GM23338 (cell line): ENCODE results near the gene DGKG. TPM values are rescaled to one million over a fixed set of nuclear protein-coding genes. Genes with fewer than 3 reads are reported as not detected.

ENCODE experiments used
- ATAC-seq: fragments of 200-7000 bp; cut with Tn5 transposase; 3 replicates; pipeline ENCODE4 v1.9.1; 2020
- DNase-seq: peaks from one replicate; pipeline ENCODE4 v3.0.0-alpha.2; 2015; ENCODE audit warnings: low spot score
- H2AFZ ChIP-seq: fragments of 200-600 bp; sonication (generic); 2 replicates; pipeline ENCODE4 v1.8.0; 2016; ENCODE audit warnings: antibody characterized with exemption, mild to moderate bottlenecking, moderate library complexity
- H3F3A ChIP-seq: fragments of 200-600 bp; sonication (generic); replicated peaks from 2 replicates; pipeline ENCODE4 v1.8.0; 2017; ENCODE audit warnings: antibody characterized with exemption, mixed run types, low read depth
- H3K27ac ChIP-seq: fragments of 200-600 bp; sonication (generic); 2 replicates; pipeline ENCODE4 v1.6.1; 2016; ENCODE audit warnings: low read depth
- H3K27me3 ChIP-seq: fragments of 200-600 bp; sonication (generic); 2 replicates; pipeline ENCODE4 v1.8.0; 2016; ENCODE audit warnings: mild to moderate bottlenecking, mixed run types, moderate library complexity; ENCODE audit not compliant: insufficient read depth
- H3K36me3 ChIP-seq: fragments of 200-600 bp; sonication (generic); 2 replicates; pipeline ENCODE4 v1.8.0; 2016; ENCODE audit warnings: mild to moderate bottlenecking; ENCODE audit not compliant: insufficient read depth
- H3K4me1 ChIP-seq: fragments of 200-600 bp; sonication (generic); 2 replicates; pipeline ENCODE4 v1.8.0; 2016; ENCODE audit warnings: mild to moderate bottlenecking, moderate library complexity; ENCODE audit not compliant: insufficient read depth
- H3K4me2 ChIP-seq: fragments of 200-600 bp; sonication (generic); 2 replicates; pipeline ENCODE4 v1.7.1; 2017; ENCODE audit warnings: mixed run types
- H3K4me3 ChIP-seq: fragments of 200-600 bp; sonication (generic); 2 replicates; pipeline ENCODE4 v1.6.1; 2016; ENCODE audit warnings: mixed run types
- H3K79me2 ChIP-seq: fragments of 200-600 bp; sonication (generic); replicated peaks from 2 replicates; pipeline ENCODE4 v1.8.0; 2017; ENCODE audit warnings: mild to moderate bottlenecking; ENCODE audit not compliant: insufficient read depth
- H3K9me2 ChIP-seq: fragments of 200-600 bp; sonication (generic); 2 replicates; pipeline ENCODE4 v1.8.0; 2017; ENCODE audit not compliant: insufficient read depth
- H4K20me1 ChIP-seq: fragments of 200-600 bp; sonication (generic); replicated peaks from 2 replicates; pipeline ENCODE4 v1.8.0; 2017; ENCODE audit warnings: mild to moderate bottlenecking; ENCODE audit not compliant: insufficient read depth
- H3K27ac Mint-ChIP-seq: 2 replicates; pipeline ENCODE4 v1.8.0; 2020; ENCODE audit warnings: inconsistent platforms, mild to moderate bottlenecking, moderate library complexity, mixed read lengths
- H3K27me3 Mint-ChIP-seq: 3 replicates; pipeline ENCODE4 v1.8.0; 2022; ENCODE audit warnings: low read depth, mild to moderate bottlenecking, moderate library complexity, mixed read lengths, inconsistent platforms; ENCODE audit not compliant: insufficient read depth, poor library complexity
- H3K36me3 Mint-ChIP-seq: 3 replicates; pipeline ENCODE4 v1.8.0; 2021; ENCODE audit warnings: low read depth, mild to moderate bottlenecking, inconsistent platforms, moderate library complexity, mixed read lengths
- H3K4me1 Mint-ChIP-seq: 3 replicates; pipeline ENCODE4 v1.8.0; 2020; ENCODE audit warnings: mild to moderate bottlenecking, inconsistent platforms, mixed read lengths
- H3K4me3 Mint-ChIP-seq: 3 replicates; pipeline ENCODE4 v1.8.0; 2021; ENCODE audit warnings: moderate library complexity, mild to moderate bottlenecking, inconsistent platforms, mixed read lengths
- H3K9me3 Mint-ChIP-seq: 3 replicates; pipeline ENCODE4 v1.8.0; 2020; ENCODE audit warnings: moderate library complexity, mild to moderate bottlenecking, inconsistent platforms, mixed read lengths
- CREB1 ChIP-seq: fragments of 250-450 bp; sonication (Bioruptor Pico); IDR thresholded peaks from 2 replicates; pipeline ENCODE4 v1.5.0; 2020; ENCODE audit warnings: low read depth, mild to moderate bottlenecking, moderate library complexity
- EZH2 ChIP-seq: fragments of 200-600 bp; sonication (generic); IDR thresholded peaks from one replicate; pipeline ENCODE4 v1.8.0; 2017; ENCODE audit warnings: antibody characterized with exemption, mild to moderate bottlenecking, low read depth; ENCODE audit not compliant: unreplicated experiment
- JUNB ChIP-seq: IDR thresholded peaks from one replicate; pipeline ENCODE4 v1.6.1; 2016; ENCODE audit warnings: antibody characterized with exemption; ENCODE audit not compliant: unreplicated experiment
- STAT1 ChIP-seq: IDR thresholded peaks from one replicate; pipeline ENCODE4 v1.6.1; 2016; ENCODE audit warnings: antibody characterized with exemption; ENCODE audit not compliant: unreplicated experiment
- ZNF114 ChIP-seq: fragments of 250-450 bp; sonication (Bioruptor Pico); IDR thresholded peaks from 2 replicates; pipeline ENCODE4 v1.5.0; 2020; ENCODE audit warnings: mild to moderate bottlenecking, moderate library complexity
- ZNF331 ChIP-seq: fragments of 250-450 bp; sonication (Bioruptor Pico); IDR thresholded peaks from 2 replicates; pipeline ENCODE4 v1.5.0; 2020; ENCODE audit warnings: low read depth, mild to moderate bottlenecking, moderate library complexity
- ZNF462 ChIP-seq: fragments of 250-450 bp; sonication (Bioruptor Pico); IDR thresholded peaks from 2 replicates; pipeline ENCODE4 v1.5.0; 2020; ENCODE audit warnings: mild to moderate bottlenecking, moderate library complexity
- polyA plus RNA-seq: library from polyadenylated mRNA; unstranded; fragments of >200 nt; fragmentation: Nextera tagmentation; extraction: Ambion mirVana; gene quantifications from 2 replicates; pipeline ENCODE4 v1.2.1, GENCODE V29; 2016
- total RNA-seq: library from RNA; depleted of rRNA; stranded (reverse); fragments of >200 nt; shearing (Covaris generic); gene quantifications from 2 replicates; pipeline ENCODE4 v1.2.3, GENCODE V29; 2014
- TF ChIP-seq, protein P1 (sequence below): IDR thresholded peaks from 2 replicates; pipeline ENCODE4 v1.6.1; 2016; ENCODE audit warnings: antibody characterized with exemption
- TF ChIP-seq, protein P2 (sequence below): IDR thresholded peaks from one replicate; pipeline ENCODE4 v1.6.1; 2018; ENCODE audit warnings: antibody characterized with exemption; ENCODE audit not compliant: unreplicated experiment

Gene DGKG
- total and polyA plus RNA-seq, 2 experiments from 2014 or later, result 0.14 to 0.31 TPM

DNA sequence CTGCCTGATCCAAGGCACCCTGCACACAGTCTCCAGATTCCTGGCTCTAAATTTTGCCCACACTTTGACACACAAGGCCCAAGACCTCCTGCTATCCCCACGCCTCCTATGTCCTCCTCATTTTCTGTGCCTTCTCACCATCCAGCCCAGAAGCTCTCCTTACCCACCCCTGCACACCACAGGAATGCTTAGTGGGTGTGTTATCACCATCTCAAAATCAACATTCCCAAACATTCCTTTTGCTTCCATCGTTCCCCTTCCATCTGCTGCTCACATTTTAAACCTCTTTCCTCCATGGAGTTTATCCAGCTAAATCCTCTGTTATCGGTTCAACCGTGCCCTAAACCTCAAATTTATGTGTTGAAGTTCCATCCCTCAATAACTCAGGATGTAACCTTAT lies 43.9 kb downstream of the DGKG start:
- Histone ChIP-seq H3F3A (no peaks in the 10 kb centered on the region), H3K9me2 (peaks cover 8% of the 10 kb centered on the region; the same call in 1 of the 2 replicates), H3K36me3 (no peaks in the 10 kb centered on the region), H3K27me3 (no peaks in the 10 kb centered on the region), H3K79me2 (no peaks in the 10 kb centered on the region), H3K4me3 (no peak overlapping the region), H3K4me1 (no peaks in the 10 kb centered on the region), H3K27ac (no peak overlapping the region), H2AFZ (no peak overlapping the region), H4K20me1 (no peaks in the 10 kb centered on the region), H3K4me2 (no peak overlapping the region)
- no peaks in the 10 kb centered on the region for H3K9me3 Mint-ChIP-seq
- ATAC-seq, result no peak
- H3K27ac Mint-ChIP-seq, result no peak overlapping the region
- H3K4me3 Mint-ChIP-seq, result no peak overlapping the region
- peaks cover 3% of the 10 kb centered on the region for H3K27me3 Mint-ChIP-seq
- TF ChIP-seq, protein P1, sequence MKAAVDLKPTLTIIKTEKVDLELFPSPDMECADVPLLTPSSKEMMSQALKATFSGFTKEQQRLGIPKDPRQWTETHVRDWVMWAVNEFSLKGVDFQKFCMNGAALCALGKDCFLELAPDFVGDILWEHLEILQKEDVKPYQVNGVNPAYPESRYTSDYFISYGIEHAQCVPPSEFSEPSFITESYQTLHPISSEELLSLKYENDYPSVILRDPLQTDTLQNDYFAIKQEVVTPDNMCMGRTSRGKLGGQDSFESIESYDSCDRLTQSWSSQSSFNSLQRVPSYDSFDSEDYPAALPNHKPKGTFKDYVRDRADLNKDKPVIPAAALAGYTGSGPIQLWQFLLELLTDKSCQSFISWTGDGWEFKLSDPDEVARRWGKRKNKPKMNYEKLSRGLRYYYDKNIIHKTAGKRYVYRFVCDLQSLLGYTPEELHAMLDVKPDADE, result no peak
- TF ChIP-seq, protein P2, sequence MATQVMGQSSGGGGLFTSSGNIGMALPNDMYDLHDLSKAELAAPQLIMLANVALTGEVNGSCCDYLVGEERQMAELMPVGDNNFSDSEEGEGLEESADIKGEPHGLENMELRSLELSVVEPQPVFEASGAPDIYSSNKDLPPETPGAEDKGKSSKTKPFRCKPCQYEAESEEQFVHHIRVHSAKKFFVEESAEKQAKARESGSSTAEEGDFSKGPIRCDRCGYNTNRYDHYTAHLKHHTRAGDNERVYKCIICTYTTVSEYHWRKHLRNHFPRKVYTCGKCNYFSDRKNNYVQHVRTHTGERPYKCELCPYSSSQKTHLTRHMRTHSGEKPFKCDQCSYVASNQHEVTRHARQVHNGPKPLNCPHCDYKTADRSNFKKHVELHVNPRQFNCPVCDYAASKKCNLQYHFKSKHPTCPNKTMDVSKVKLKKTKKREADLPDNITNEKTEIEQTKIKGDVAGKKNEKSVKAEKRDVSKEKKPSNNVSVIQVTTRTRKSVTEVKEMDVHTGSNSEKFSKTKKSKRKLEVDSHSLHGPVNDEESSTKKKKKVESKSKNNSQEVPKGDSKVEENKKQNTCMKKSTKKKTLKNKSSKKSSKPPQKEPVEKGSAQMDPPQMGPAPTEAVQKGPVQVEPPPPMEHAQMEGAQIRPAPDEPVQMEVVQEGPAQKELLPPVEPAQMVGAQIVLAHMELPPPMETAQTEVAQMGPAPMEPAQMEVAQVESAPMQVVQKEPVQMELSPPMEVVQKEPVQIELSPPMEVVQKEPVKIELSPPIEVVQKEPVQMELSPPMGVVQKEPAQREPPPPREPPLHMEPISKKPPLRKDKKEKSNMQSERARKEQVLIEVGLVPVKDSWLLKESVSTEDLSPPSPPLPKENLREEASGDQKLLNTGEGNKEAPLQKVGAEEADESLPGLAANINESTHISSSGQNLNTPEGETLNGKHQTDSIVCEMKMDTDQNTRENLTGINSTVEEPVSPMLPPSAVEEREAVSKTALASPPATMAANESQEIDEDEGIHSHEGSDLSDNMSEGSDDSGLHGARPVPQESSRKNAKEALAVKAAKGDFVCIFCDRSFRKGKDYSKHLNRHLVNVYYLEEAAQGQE, result no peak
- no peak for TF ChIP-seq CREB1
- TF ChIP-seq ZNF114 (CRISPR knock-in tag), result no peak
- no peak for TF ChIP-seq STAT1
- TF ChIP-seq JUNB, result no peak
- TF ChIP-seq ZNF462, result no peak
- TF ChIP-seq ZNF331 (CRISPR knock-in tag), result no peak
- no peak for TF ChIP-seq EZH2
- peaks cover 5% of the 10 kb centered on the region; the same call in 2 of the 3 replicates for H3K4me1 Mint-ChIP-seq
- no peaks in the 10 kb centered on the region for H3K36me3 Mint-ChIP-seq
- no peak for DNase-seq
